NB4 (cell line): ENCODE results near the gene NR6A1.

Experiments used
- DNase-seq: peaks from one replicate; pipeline ENCODE4 v3.0.0; 2010; ENCODE audit warnings: low read depth
- H3K4me3 ChIP-seq: one replicate; pipeline ENCODE4 v1.5.1; 2011; ENCODE audit warnings: mild to moderate bottlenecking, low read depth, low read length, moderate library complexity
- CTCF ChIP-seq: IDR thresholded peaks from one replicate; pipeline ENCODE4 v1.5.1; 2012; ENCODE audit warnings: low read depth, low read length
- MAX ChIP-seq: IDR thresholded peaks from 2 replicates; pipeline ENCODE4 v1.6.1; 2011; ENCODE audit warnings: low read depth, low read length
- MYC ChIP-seq: IDR thresholded peaks from 2 replicates; pipeline ENCODE4 v1.6.1; 2011; ENCODE audit warnings: low read depth, low read length
- POLR2A ChIP-seq: IDR thresholded peaks from 2 replicates; pipeline ENCODE4 v1.6.1; 2011; ENCODE audit warnings: mild to moderate bottlenecking; ENCODE audit not compliant: insufficient read length; ENCODE audit errors: extremely low read depth

The NR6A1 gene

GRCh38 chr9:124531115-124531514 lies 240.0 kb downstream of the NR6A1 start:
- no peak overlapping the region for H3K4me3 ChIP-seq
- no peak for DNase-seq
- no peak for TF ChIP-seq CTCF
- TF ChIP-seq POLR2A, result no peak
- no peak for TF ChIP-seq MYC
- TF ChIP-seq MAX, result no peak

GRCh38 chr9:124530246-124530645 lies 240.9 kb downstream of the NR6A1 start:
- no peak overlapping the region for H3K4me3 ChIP-seq
- DNase-seq, result no peak
- TF ChIP-seq MYC (no peak), MAX (no peak), POLR2A (no peak), CTCF (no peak)

- DNase-seq, result no peak
- H3K4me3 ChIP-seq, result no peak overlapping the region
- TF ChIP-seq MAX (no peak), CTCF (no peak), MYC (no peak), POLR2A (no peak)
Observed at GRCh38 chr9:124527781-124528180, 243.3 kb downstream of the NR6A1 start.

- TF ChIP-seq POLR2A (no peak), MYC (no peak), MAX (no peak), CTCF (no peak)
- no peak overlapping the region for H3K4me3 ChIP-seq
- DNase-seq, result no peak
Observed at GRCh38 chr9:124526174-124526573, 244.9 kb downstream of the NR6A1 start.

- TF ChIP-seq CTCF (no peak), MAX (no peak), MYC (no peak), POLR2A (no peak)
- DNase-seq, result no peak
- H3K4me3 ChIP-seq, result no peak overlapping the region
Observed at GRCh38 chr9:124522121-124523098, 248.7 kb downstream of the NR6A1 start.
